Thyroid gland (tissue), 4 donors: Measurements from ENCODE around the gene MAST4. TPM values are rescaled to one million over a fixed set of nuclear protein-coding genes. Genes with fewer than 3 reads are reported as not detected.

Source experiments
- DNase-seq, 2 donors: peaks; one replicate each; pipeline ENCODE4 v3.0.0-alpha.2; 2019
- H3K27ac ChIP-seq, 3 donors: fragments of 200-600 bp; sonication (generic); 1 replicate in 2 of 3; 2 replicates in 1 of 3; pipeline ENCODE4 v1.5.1; 2016 to 2019; ENCODE audit warnings: mild to moderate bottlenecking in 1 of 3, moderate library complexity in 1 of 3
- H3K27me3 ChIP-seq: fragments of 200-600 bp; sonication (generic); one replicate; pipeline ENCODE4 v1.5.1; 2019
- H3K36me3 ChIP-seq, 2 donors: fragments of 200-600 bp; sonication (generic); one replicate each; pipeline ENCODE4 v1.5.1; 2016 to 2019
- H3K4me1 ChIP-seq, 2 donors: fragments of 200-600 bp; sonication (generic); one replicate each; pipeline ENCODE4 v1.5.1; 2017 to 2019
- H3K4me3 ChIP-seq, 3 donors: fragments of 200-600 bp; sonication (generic); replicated peaks in 1 of 3; 1 replicate in 2 of 3; 2 replicates in 1 of 3; pipeline ENCODE4 v1.5.1; 2016; ENCODE audit warnings: mild to moderate bottlenecking in 1 of 3
- H3K9me3 ChIP-seq: fragments of 200-600 bp; sonication (generic); one replicate; pipeline ENCODE4 v1.5.1; 2017
- CTCF ChIP-seq, 6 experiments: fragments of 200-600 bp in 3 of 6; fragments of 450-650 bp in 3 of 6; sonication (generic) in 3 of 6; IDR thresholded peaks; one replicate each; pipeline ENCODE4 v1.5.1; 2016 to 2019; ENCODE audit warnings: antibody characterized with exemption in 6 of 6, mild to moderate bottlenecking in 2 of 6, inconsistent platforms in 1 of 6, moderate library complexity in 1 of 6
- POLR2A ChIP-seq, 2 donors: fragments of 450-650 bp; IDR thresholded peaks; one replicate each; pipeline ENCODE4 v1.6.1; 2017; ENCODE audit warnings: antibody characterized with exemption in 2 of 2, mild to moderate bottlenecking in 2 of 2, moderate library complexity in 1 of 2
- WGBS, 2 donors: methylation state at CpG; one replicate each; pipeline ENCODE4 v1.1.5; 2017; 5-methylcytosine and 5-hydroxymethylcytosine counted together
- intact Hi-C: fragments of 100-400 bp; cut with DNase I; formaldehyde crosslinking; loops from one replicate; pipeline ENCODE4 v1.15.1; 2023
- total RNA-seq, 4 donors: library from RNA; depleted of rRNA; stranded (reverse); fragments of >200 nt; gene quantifications; one replicate each; pipeline ENCODE4 v1.2.3, GENCODE V29; 2016

Gene MAST4
- total RNA-seq, 4 donors from 2014 or later, result 20.2 to 38.3 (median 24.4) TPM

DNA sequence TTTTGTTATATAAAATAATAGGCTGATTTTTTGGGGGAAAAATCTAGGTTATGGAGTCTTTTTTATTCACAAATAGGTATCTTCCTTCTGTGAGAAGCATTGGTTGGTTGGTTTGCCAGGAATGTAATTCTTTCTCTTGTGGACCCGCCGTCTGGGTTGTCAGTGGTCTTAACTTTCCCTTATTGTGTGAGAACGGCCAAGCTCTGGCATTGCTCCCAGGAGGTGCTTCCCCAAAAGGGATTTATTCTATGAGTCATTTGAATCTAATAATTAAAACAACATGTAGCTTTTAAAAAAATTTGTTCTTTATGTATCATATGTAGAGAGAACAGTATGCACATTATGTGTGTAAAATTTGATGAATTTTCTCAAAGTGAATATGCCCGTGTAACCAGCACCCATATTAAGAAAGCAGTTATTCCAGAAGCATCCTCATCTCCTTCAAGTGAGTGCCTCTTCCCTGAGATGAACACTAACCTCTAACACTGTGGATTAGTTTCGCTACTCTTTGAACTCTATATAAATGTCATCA lies 114.4 kb downstream of the MAST4 start:
- TF ChIP-seq CTCF (IDR thresholded peaks at IDR 0.05), result no peak
- TF ChIP-seq POLR2A (IDR thresholded peaks at IDR 0.05), result no peak
- H3K36me3 ChIP-seq, result no peaks in the 10 kb centered on the region
- H3K4me1 ChIP-seq, result no peaks in the 10 kb centered on the region
- intact Hi-C loops, result no loop called here
- WGBS, 2 donors, result 74 to 76% methylated on average over 5 of the region's 5 CpGs
- no peak overlapping the region for H3K4me3 ChIP-seq
- no peaks in the 10 kb centered on the region for H3K9me3 ChIP-seq
- H3K27me3 ChIP-seq, result no peaks in the 10 kb centered on the region
- no peak for DNase-seq
- H3K27ac ChIP-seq, result no peak overlapping the region

DNA sequence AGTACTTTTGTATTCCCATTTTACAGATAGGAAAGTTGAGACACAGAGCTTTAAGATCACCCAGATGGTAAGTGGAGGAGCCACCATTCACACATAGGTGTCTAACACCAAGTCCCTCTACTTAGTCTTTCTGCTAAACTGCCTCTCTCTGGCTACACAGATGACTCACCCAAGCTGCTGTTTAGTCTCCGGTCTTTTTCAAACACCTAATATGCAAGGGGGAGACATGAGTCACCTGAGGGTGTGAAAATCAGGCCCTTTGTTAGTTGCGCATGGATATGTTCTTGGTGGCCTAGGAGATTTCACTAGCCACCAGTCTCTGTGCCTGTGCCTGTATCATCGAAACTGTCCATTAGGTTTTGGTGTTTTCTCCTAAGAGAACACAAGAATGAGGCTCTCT lies 117.8 kb downstream of the MAST4 start:
- TF ChIP-seq CTCF (IDR thresholded peaks at IDR 0.05), result no peak
- TF ChIP-seq POLR2A (IDR thresholded peaks at IDR 0.05), result no peak
- Histone ChIP-seq H3K9me3 (no peaks in the 10 kb centered on the region), H3K27me3 (no peaks in the 10 kb centered on the region), H3K27ac (no peak overlapping the region), H3K4me1 (no peaks in the 10 kb centered on the region), H3K36me3 (no peaks in the 10 kb centered on the region), H3K4me3 (no peak overlapping the region)
- 90 to 91% methylated on average over 3 of the region's 3 CpGs for WGBS, 2 donors
- no peak for DNase-seq
- intact Hi-C loops, result no loop called here

- intact Hi-C loops, result no loop called here
- no peak for TF ChIP-seq CTCF (IDR thresholded peaks at IDR 0.05)
- no peak for TF ChIP-seq POLR2A (IDR thresholded peaks at IDR 0.05)
- WGBS, 2 donors, result 58 to 63% methylated on average over 6 of the region's 6 CpGs
- no peak for DNase-seq
- Histone ChIP-seq H3K27ac (no peak overlapping the region), H3K9me3 (no peaks in the 10 kb centered on the region), H3K4me1 (no peaks in the 10 kb centered on the region), H3K36me3 (no peaks in the 10 kb centered on the region), H3K4me3 (no peak overlapping the region), H3K27me3 (no peaks in the 10 kb centered on the region)
These were observed 121.5 kb downstream of the MAST4 start for GRCh38 chr5:66717455-66718373.

DNA sequence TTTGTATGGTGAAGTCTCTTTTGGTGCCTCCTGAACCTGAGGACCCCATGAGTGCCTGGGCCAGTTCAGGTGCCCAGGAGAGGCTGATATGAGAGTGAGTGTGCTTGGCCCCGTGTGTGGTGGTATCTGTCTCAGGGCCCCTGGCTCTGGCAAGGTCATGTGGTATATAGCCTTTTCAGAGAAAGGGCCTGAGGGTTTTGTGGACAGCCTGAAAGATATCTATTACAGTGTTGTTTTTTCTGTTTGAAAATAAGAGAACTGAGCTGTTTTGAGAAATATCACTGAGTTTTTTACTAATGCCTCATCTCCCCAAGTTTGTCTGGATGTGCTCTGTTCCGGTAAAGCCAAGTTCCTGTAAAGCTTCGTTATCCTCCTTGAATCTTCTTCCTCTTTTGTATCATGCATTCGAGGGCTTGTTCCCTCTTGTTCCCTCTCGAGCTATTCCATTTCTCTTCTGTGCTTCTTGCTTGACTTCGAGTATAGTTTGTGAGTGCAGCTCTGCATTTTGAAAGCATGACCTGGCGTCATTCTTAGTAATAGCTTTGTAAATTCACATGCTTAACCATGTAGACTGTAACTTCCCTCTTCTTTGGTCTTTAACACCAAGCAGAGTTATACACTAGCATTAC lies 122.3 kb downstream of the MAST4 start:
- no peak overlapping the region for H3K27ac ChIP-seq
- H3K36me3 ChIP-seq, result no peaks in the 10 kb centered on the region
- DNase-seq, result no peak
- WGBS, 2 donors, result 85 to 88% methylated on average over 7 of the region's 7 CpGs
- no peaks in the 10 kb centered on the region for H3K9me3 ChIP-seq
- no peaks in the 10 kb centered on the region for H3K4me1 ChIP-seq
- TF ChIP-seq POLR2A (IDR thresholded peaks at IDR 0.05), result no peak
- TF ChIP-seq CTCF (IDR thresholded peaks at IDR 0.05), result no peak
- intact Hi-C loops, result no loop called here
- H3K27me3 ChIP-seq, result no peaks in the 10 kb centered on the region
- no peak overlapping the region for H3K4me3 ChIP-seq

GRCh38 chr5:66720780-66721179 lies 124.6 kb downstream of the MAST4 start:
- WGBS, 2 donors, result 75 to 82% methylated on average over 5 of the region's 5 CpGs
- no peak for DNase-seq
- Histone ChIP-seq H3K36me3 (no peaks in the 10 kb centered on the region), H3K4me3 (no peak overlapping the region), H3K27ac (no peak overlapping the region), H3K4me1 (no peaks in the 10 kb centered on the region), H3K27me3 (no peaks in the 10 kb centered on the region), H3K9me3 (no peaks in the 10 kb centered on the region)
- intact Hi-C loops, result no loop called here
- TF ChIP-seq CTCF (IDR thresholded peaks at IDR 0.05), result no peak
- TF ChIP-seq POLR2A (IDR thresholded peaks at IDR 0.05), result no peak
